GM12878 (cell line): ENCODE data around the gene RTF1. TPM values are rescaled to one million over a fixed set of nuclear protein-coding genes. Genes with fewer than 3 reads are reported as not detected.

Source experiments
- ATAC-seq: fragments of 200-7000 bp; cut with Tn5 transposase; 3 replicates; pipeline ENCODE4 v1.9.1; 2020; ENCODE audit warnings: mild to moderate bottlenecking, moderate library complexity
- BruUV-seq: library from RNA; stranded (reverse); fragments of 400-500 nt; replicated peaks from 2 replicates; lab custom pipeline; 2021; lab: Mats Ljungman, UMichigan
- CTCF ChIA-PET: fragments of 300-600 bp; sonication (Branson Sonifier 250); formaldehyde crosslinking; extraction: SDS; loops from one replicate; lab custom pipeline; 2021; ENCODE audit warnings: inconsistent platforms; lab: Yijun Ruan, JAX
- POLR2A ChIA-PET: fragments of 350-600 bp; formaldehyde crosslinking; extraction: SDS; loops from one replicate; lab custom pipeline; 2021; ENCODE audit warnings: inconsistent platforms; lab: Charles Lee
- RAD21 ChIA-PET: fragments of 300-600 bp; sonication (Branson Sonifier 250); formaldehyde crosslinking; loops from one replicate; lab custom pipeline; 2023; ENCODE audit warnings: antibody characterized with exemption; ENCODE audit not compliant: unreplicated experiment; lab: Charles Lee
- SMC1A ChIA-PET: fragments of 300-600 bp; sonication (Branson Sonifier 250); formaldehyde crosslinking; loops from one replicate; lab custom pipeline; 2023; ENCODE audit not compliant: unreplicated experiment, uncharacterized antibody; lab: Charles Lee
- DNase-seq: peaks from one replicate; pipeline ENCODE4 v3.0.0-alpha.2; 2011; ENCODE audit warnings: low read depth, low spot score
- FAIRE-seq: peaks from 3 replicates; lab custom pipeline; 2011; peaks lifted over from hg19 to GRCh38; lab: Jason Lieb, UNC
- H2AFZ ChIP-seq: 2 replicates; pipeline ENCODE4 v1.6.0; 2011; ENCODE audit warnings: low read depth, low read length, control low read depth; ENCODE audit not compliant: control insufficient read depth
- H3K27ac ChIP-seq: 2 replicates; pipeline ENCODE4 v1.5.1; 2011; ENCODE audit warnings: control low read depth; ENCODE audit not compliant: control insufficient read depth, insufficient read depth
- H3K27me3 ChIP-seq, 2 experiments: replicated peaks in 1 of 2; 2 replicates each; pipeline versions ENCODE4 v1.6.0 to v1.6.1; 2011; ENCODE audit warnings: low read length in 1 of 2; ENCODE audit not compliant: control insufficient read depth in 2 of 2, insufficient read depth in 2 of 2
- H3K36me3 ChIP-seq, 2 experiments: 2 replicates each; pipeline ENCODE4 v1.5.1; 2011; ENCODE audit warnings: low read length in 1 of 2; ENCODE audit not compliant: control insufficient read depth in 2 of 2, insufficient read depth in 2 of 2
- H3K4me1 ChIP-seq: 2 replicates; pipeline ENCODE4 v1.6.1; 2011; ENCODE audit warnings: mild to moderate bottlenecking, low read length, moderate library complexity, mixed read lengths; ENCODE audit not compliant: control insufficient read depth, insufficient read depth
- H3K4me2 ChIP-seq: 2 replicates; pipeline ENCODE4 v1.6.0; 2011; ENCODE audit warnings: control low read depth; ENCODE audit not compliant: control insufficient read depth, insufficient read depth
- H3K4me3 ChIP-seq: fragments of 200-600 bp; sonication (generic); 2 replicates; pipeline ENCODE4 v1.5.1; 2016
- H3K79me2 ChIP-seq: 2 replicates; pipeline ENCODE4 v1.6.0; 2011; ENCODE audit warnings: low read length; ENCODE audit not compliant: control insufficient read depth, insufficient read depth
- H3K9ac ChIP-seq: 2 replicates; pipeline ENCODE4 v1.8.0; 2011; ENCODE audit warnings: low read length, control low read depth, mixed read lengths; ENCODE audit not compliant: control insufficient read depth, insufficient read depth
- H3K9me3 ChIP-seq: replicated peaks from 3 replicates; pipeline ENCODE4 v1.5.1; 2011; ENCODE audit warnings: mild to moderate bottlenecking, low read length; ENCODE audit not compliant: control insufficient read depth, insufficient read depth
- H4K20me1 ChIP-seq: 2 replicates; pipeline ENCODE4 v1.6.0; 2011; ENCODE audit not compliant: control insufficient read depth, insufficient read depth
- EED ChIP-seq: sonication (generic); IDR thresholded peaks from 2 replicates; pipeline ENCODE4 v1.6.1; 2016; ENCODE audit warnings: antibody characterized with exemption, low read depth
- EGR1 ChIP-seq, 2 experiments: IDR thresholded peaks; 1 replicate in 1 of 2; 2 replicates in 1 of 2; pipeline ENCODE4 v1.6.1; 2011 to 2012; ENCODE audit warnings: low read depth in 2 of 2, low read length in 2 of 2, borderline replicate concordance in 1 of 2, mild to moderate bottlenecking in 1 of 2, moderate library complexity in 1 of 2
- LARP7 ChIP-seq: fragments of 450-650 bp; IDR thresholded peaks from 2 replicates; pipeline ENCODE4 v1.6.1; 2017; ENCODE audit warnings: mild to moderate bottlenecking
- MTA2 ChIP-seq: fragments of 450-650 bp; IDR thresholded peaks from 2 replicates; pipeline ENCODE4 v1.6.1; 2016; ENCODE audit warnings: low read depth, mild to moderate bottlenecking, moderate library complexity
- NR2F1 ChIP-seq: fragments of 450-650 bp; conservative IDR thresholded peaks from 2 replicates; pipeline ENCODE4 v1.6.1; 2017; ENCODE audit warnings: mild to moderate bottlenecking
- POLR2AphosphoS5 ChIP-seq: IDR thresholded peaks from 2 replicates; pipeline ENCODE4 v1.6.1; 2011; ENCODE audit warnings: mild to moderate bottlenecking, low read length, inconsistent platforms
- RFX5 ChIP-seq: IDR thresholded peaks from 2 replicates; pipeline ENCODE4 v1.6.1; 2011; ENCODE audit warnings: low read depth, low read length, improper control_type of control experiment
- TCF7 ChIP-seq: IDR thresholded peaks from 2 replicates; pipeline ENCODE4 v1.6.1; 2014; ENCODE audit warnings: antibody characterized with exemption, borderline replicate concordance
- YY1 ChIP-seq: IDR thresholded peaks from 2 replicates; pipeline ENCODE4 v1.6.1; 2011; ENCODE audit warnings: low read depth, mild to moderate bottlenecking, low read length
- ZNF24 ChIP-seq: fragments of 450-650 bp; IDR thresholded peaks from 2 replicates; pipeline ENCODE4 v1.6.1; 2017; ENCODE audit warnings: antibody characterized with exemption, mild to moderate bottlenecking
- WGBS: methylation state at CpG from one replicate; pipeline ENCODE4 v1.1.6; 2016; ENCODE audit warnings: low lambda C conversion rate; ENCODE audit not compliant: insufficient replicate concordance, insufficient coverage; ENCODE audit errors: missing lambda C conversion rate; 5-methylcytosine and 5-hydroxymethylcytosine counted together
- in situ Hi-C: fragments of 300-500 bp; cut with MboI; formaldehyde crosslinking; loops from 9 replicates; pipeline ENCODE4 v1.14.3; 2018; ENCODE audit warnings: mixed read lengths
- intact Hi-C: fragments of 100-400 bp; cut with micrococcal nuclease; formaldehyde crosslinking; loops from one replicate; pipeline ENCODE4 v1.14.2; 2022; ENCODE audit not compliant: unreplicated experiment
- polyA plus RNA-seq, 11 experiments: library from polyadenylated mRNA; depleted of rRNA in 4 of 11; unstranded in 6 of 11; stranded (reverse) in 5 of 11; fragments of >200 nt; fragmentation: Nextera tagmentation in 4 of 11; fragmentation: Illumina TruSeq in 1 of 11; extraction: Ambion mirVana in 4 of 11; extraction: Trizol in 1 of 11; gene quantifications; 1 replicate in 1 of 11; 2 replicates in 10 of 11; pipeline versions ENCODE4 v1.2.1 to v1.2.3, GENCODE V29; 2011 to 2016; ENCODE audit warnings: inconsistent platforms in 2 of 11, missing spikeins in 2 of 11, low read depth in 1 of 11
- total RNA-seq, 4 experiments: library from RNA; depleted of rRNA in 3 of 4; stranded (reverse); fragments of >200 nt in 3 of 4; fragmentation: Illumina TruSeq in 1 of 4; extraction: Trizol in 1 of 4; gene quantifications; 2 replicates each; pipeline versions ENCODE4 v1.2.1 to v1.2.3, GENCODE V29; 2013 to 2021
- TF ChIP-seq, protein P1 (sequence below): fragments of 450-650 bp; IDR thresholded peaks from 2 replicates; pipeline ENCODE4 v1.6.1; 2017; ENCODE audit warnings: antibody characterized with exemption, mild to moderate bottlenecking, moderate library complexity
- TF ChIP-seq, protein P2 (sequence below): IDR thresholded peaks from 2 replicates; pipeline ENCODE4 v1.6.1; 2011; ENCODE audit warnings: low read depth, low read length, improper control_type of control experiment, borderline replicate concordance
- TF ChIP-seq, protein P3 (sequence below): fragments of 450-650 bp; IDR thresholded peaks from 2 replicates; pipeline ENCODE4 v1.6.1; 2014; ENCODE audit warnings: mild to moderate bottlenecking
- TF ChIP-seq, protein P4 (sequence below): fragments of 450-650 bp; IDR thresholded peaks from 2 replicates; pipeline ENCODE4 v1.6.1; 2017; ENCODE audit warnings: low read depth, mild to moderate bottlenecking, moderate library complexity
- TF ChIP-seq, protein P5 (sequence below): IDR thresholded peaks from 2 replicates; pipeline ENCODE4 v1.6.1; 2011; ENCODE audit warnings: mild to moderate bottlenecking, low read depth, low read length, moderate library complexity; ENCODE audit not compliant: insufficient replicate concordance

RTF1 gene
- total and polyA plus RNA-seq, 10 of the 15 experiments (the other 5 are each of a cell fraction or from before 2014, with no cell fraction given), result 7.2 to 67.9 (median 32.3) TPM

DNA sequence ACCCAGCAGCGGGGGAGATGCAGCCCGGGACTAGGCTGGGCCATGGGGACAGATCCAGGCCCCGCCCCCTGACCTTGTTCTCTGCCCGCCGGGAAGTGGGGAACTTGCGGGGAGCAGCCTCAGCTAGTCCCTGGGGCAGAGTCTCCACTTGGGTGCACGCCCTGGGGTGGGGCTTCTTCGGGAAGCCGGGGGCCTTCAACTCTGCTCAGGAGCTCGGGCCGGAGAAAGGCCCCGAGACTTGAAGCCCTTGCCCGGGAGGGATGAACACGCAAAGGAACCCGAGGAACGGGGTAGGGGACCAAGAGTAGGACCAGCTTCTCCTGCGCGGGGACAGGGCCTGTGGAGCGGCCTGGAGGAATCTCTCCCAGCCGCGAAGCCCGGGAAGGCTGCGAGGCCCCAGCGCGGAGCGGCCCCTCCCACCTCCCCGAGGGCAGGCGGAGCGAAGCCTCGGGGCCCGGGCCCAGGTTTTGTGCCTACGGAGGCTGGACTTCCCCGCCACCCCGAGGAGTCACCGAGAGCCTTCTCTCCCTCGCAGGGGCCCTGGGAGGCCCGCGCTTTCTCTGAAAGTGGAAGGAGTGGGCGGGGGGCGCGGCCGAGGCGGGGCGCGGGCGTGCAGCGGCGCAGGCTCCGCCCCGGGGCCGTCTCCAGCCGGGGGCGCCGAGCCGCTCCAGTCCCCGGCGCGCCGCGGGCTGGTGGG lies 76.5 kb downstream of the RTF1 start, which contains the start of gene ITPKA:
ITPKA (plus strand) TSS at position 670 of the 697 bp plus-strand sequence. CDS start 54 bp downstream, outside the sequence.
- H3K27me3 ChIP-seq, result peaks cover 7 to 8% of the 10 kb centered on the region in 2 experiments; a peak in 3 of 4 replicates
- CTCF ChIA-PET, result interaction anchor here (0.6 to 3.2 kb wide), 5 partner anchors 9 to 229 kb away, joined by 3 to 19 read pairs (median 7); partner anchors contain the start of gene LTK
- POLR2A ChIA-PET, result interaction anchor here (0.6 to 2.8 kb wide), 10 partner anchors 9 to 281 kb away, joined by 3 to 16 read pairs (median 4); partner anchors contain the start of genes LTK, MAPKBP1 and MGA
- no TSS peak for BruUV-seq
- intact Hi-C loops (no loop called here), in situ Hi-C loops (no loop called here)
- H2AFZ ChIP-seq, result peak within 1 kb of the TSS; percentile 78
- H3K9me3 ChIP-seq, result no peaks in the 10 kb centered on the region
- DNase-seq (peak; percentile 30), FAIRE-seq (no peak), ATAC-seq (peak; percentile 80)
- peak within 1 kb of the TSS; percentile 73 for H3K4me3 ChIP-seq
- H3K9ac ChIP-seq, result peak within 1 kb of the TSS; percentile 70
- under 1% methylated on average over 28 of the region's 60 CpGs for WGBS
- H3K4me1 ChIP-seq, result peaks cover 29% of the 10 kb centered on the region
- no peaks in the 10 kb centered on the region for H3K36me3 ChIP-seq
- H3K79me2 ChIP-seq, result no peaks in the 10 kb centered on the region
- H4K20me1 ChIP-seq, result no peaks in the 10 kb centered on the region
- H3K27ac ChIP-seq, result peak within 1 kb of the TSS; percentile 55
- SMC1A ChIA-PET, result interaction anchor here (1.0 to 2.2 kb wide), 4 partner anchors 9 to 27 kb away, joined by 3 to 8 read pairs (median 4); no protein-coding TSS in a partner anchor
- peak within 1 kb of the TSS; percentile 89 for H3K4me2 ChIP-seq
- RAD21 ChIA-PET, result interaction anchor here (0.7 to 2.7 kb wide), 6 partner anchors 10 to 161 kb away, joined by 3 to 16 read pairs (median 5); partner anchors contain the start of genes LTK, NUSAP1, OIP5 and RPAP1
- 0 out of 2 replicates have a peak, but pooled peaks have one; percentile 21 for TF ChIP-seq LARP7
- TF ChIP-seq TCF7, result no peak
- TF ChIP-seq, protein P1, sequence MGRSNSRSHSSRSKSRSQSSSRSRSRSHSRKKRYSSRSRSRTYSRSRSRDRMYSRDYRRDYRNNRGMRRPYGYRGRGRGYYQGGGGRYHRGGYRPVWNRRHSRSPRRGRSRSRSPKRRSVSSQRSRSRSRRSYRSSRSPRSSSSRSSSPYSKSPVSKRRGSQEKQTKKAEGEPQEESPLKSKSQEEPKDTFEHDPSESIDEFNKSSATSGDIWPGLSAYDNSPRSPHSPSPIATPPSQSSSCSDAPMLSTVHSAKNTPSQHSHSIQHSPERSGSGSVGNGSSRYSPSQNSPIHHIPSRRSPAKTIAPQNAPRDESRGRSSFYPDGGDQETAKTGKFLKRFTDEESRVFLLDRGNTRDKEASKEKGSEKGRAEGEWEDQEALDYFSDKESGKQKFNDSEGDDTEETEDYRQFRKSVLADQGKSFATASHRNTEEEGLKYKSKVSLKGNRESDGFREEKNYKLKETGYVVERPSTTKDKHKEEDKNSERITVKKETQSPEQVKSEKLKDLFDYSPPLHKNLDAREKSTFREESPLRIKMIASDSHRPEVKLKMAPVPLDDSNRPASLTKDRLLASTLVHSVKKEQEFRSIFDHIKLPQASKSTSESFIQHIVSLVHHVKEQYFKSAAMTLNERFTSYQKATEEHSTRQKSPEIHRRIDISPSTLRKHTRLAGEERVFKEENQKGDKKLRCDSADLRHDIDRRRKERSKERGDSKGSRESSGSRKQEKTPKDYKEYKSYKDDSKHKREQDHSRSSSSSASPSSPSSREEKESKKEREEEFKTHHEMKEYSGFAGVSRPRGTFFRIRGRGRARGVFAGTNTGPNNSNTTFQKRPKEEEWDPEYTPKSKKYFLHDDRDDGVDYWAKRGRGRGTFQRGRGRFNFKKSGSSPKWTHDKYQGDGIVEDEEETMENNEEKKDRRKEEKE, result no peak
- TF ChIP-seq RFX5, result no peak
- no peak for TF ChIP-seq ZNF24
- TF ChIP-seq, protein P2, sequence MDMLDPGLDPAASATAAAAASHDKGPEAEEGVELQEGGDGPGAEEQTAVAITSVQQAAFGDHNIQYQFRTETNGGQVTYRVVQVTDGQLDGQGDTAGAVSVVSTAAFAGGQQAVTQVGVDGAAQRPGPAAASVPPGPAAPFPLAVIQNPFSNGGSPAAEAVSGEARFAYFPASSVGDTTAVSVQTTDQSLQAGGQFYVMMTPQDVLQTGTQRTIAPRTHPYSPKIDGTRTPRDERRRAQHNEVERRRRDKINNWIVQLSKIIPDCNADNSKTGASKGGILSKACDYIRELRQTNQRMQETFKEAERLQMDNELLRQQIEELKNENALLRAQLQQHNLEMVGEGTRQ, result no peak
- TF ChIP-seq POLR2AphosphoS5, result peak; percentile 45; the same call in 1 of the 2 replicates
- TF ChIP-seq, protein P3, sequence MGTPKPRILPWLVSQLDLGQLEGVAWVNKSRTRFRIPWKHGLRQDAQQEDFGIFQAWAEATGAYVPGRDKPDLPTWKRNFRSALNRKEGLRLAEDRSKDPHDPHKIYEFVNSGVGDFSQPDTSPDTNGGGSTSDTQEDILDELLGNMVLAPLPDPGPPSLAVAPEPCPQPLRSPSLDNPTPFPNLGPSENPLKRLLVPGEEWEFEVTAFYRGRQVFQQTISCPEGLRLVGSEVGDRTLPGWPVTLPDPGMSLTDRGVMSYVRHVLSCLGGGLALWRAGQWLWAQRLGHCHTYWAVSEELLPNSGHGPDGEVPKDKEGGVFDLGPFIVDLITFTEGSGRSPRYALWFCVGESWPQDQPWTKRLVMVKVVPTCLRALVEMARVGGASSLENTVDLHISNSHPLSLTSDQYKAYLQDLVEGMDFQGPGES, result no peak
- 0 out of 2 replicates have a peak, but pooled peaks have one; percentile 16 for TF ChIP-seq YY1
- no peak for TF ChIP-seq MTA2
- TF ChIP-seq NR2F1, result 0 out of 2 replicates have a peak, but pooled peaks have one; percentile 29
- peak in 1 of 2 experiments; percentile 97; a peak in 2 of 3 replicates for TF ChIP-seq EGR1 (IDR thresholded peaks at IDR 0.05; ENCODE audit: borderline replicate concordance in 1 of 2, low read depth in 2 of 2, low read length in 2 of 2)
- TF ChIP-seq, protein P4, sequence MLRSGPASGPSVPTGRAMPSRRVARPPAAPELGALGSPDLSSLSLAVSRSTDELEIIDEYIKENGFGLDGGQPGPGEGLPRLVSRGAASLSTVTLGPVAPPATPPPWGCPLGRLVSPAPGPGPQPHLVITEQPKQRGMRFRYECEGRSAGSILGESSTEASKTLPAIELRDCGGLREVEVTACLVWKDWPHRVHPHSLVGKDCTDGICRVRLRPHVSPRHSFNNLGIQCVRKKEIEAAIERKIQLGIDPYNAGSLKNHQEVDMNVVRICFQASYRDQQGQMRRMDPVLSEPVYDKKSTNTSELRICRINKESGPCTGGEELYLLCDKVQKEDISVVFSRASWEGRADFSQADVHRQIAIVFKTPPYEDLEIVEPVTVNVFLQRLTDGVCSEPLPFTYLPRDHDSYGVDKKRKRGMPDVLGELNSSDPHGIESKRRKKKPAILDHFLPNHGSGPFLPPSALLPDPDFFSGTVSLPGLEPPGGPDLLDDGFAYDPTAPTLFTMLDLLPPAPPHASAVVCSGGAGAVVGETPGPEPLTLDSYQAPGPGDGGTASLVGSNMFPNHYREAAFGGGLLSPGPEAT, result peak; percentile 69
- TF ChIP-seq EED, result peak; percentile 27; the same call in 1 of the 2 replicates
- TF ChIP-seq, protein P5, sequence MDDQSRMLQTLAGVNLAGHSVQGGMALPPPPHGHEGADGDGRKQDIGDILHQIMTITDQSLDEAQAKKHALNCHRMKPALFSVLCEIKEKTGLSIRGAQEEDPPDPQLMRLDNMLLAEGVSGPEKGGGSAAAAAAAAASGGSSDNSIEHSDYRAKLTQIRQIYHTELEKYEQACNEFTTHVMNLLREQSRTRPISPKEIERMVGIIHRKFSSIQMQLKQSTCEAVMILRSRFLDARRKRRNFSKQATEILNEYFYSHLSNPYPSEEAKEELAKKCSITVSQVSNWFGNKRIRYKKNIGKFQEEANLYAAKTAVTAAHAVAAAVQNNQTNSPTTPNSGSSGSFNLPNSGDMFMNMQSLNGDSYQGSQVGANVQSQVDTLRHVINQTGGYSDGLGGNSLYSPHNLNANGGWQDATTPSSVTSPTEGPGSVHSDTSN, result no peak
